Peyer's patch (tissue), 4 donors: Measurements from ENCODE around the gene GALK2. TPM values are rescaled to one million over a fixed set of nuclear protein-coding genes. Genes with fewer than 3 reads are reported as not detected.
"Not testable (repeated sequence)": the region's sequence is repeated elsewhere in the genome, so short reads cannot be mapped to it uniquely, and the experiment has no call there.

Source experiments
- DNase-seq, 3 donors: peaks; one replicate each; pipeline ENCODE4 v3.0.0-alpha.2; 2017 to 2019
- H3K27ac ChIP-seq, 4 donors: fragments of 200-600 bp; sonication (generic); one replicate each; pipeline ENCODE4 v1.5.1; 2016 to 2019
- H3K27me3 ChIP-seq, 2 donors: fragments of 200-600 bp; sonication (generic); one replicate each; pipeline ENCODE4 v1.5.1; 2019
- H3K36me3 ChIP-seq, 3 donors: fragments of 200-600 bp; sonication (generic); one replicate each; pipeline ENCODE4 v1.5.1; 2016 to 2019
- H3K4me1 ChIP-seq, 4 donors: fragments of 200-600 bp; sonication (generic); one replicate each; pipeline ENCODE4 v1.5.1; 2016 to 2019
- H3K4me3 ChIP-seq, 4 donors: fragments of 200-600 bp; sonication (generic); 1 replicate in 3 of 4; 2 replicates in 1 of 4; pipeline ENCODE4 v1.5.1; 2016 to 2019; ENCODE audit warnings: mild to moderate bottlenecking in 1 of 4
- H3K9me3 ChIP-seq, 4 donors: fragments of 200-600 bp; sonication (generic); one replicate each; pipeline ENCODE4 v1.5.1; 2016 to 2019; ENCODE audit warnings: mild to moderate bottlenecking in 1 of 4
- POLR2A ChIP-seq, 2 donors: fragments of 450-650 bp; IDR thresholded peaks; one replicate each; pipeline ENCODE4 v1.5.1; 2017; ENCODE audit warnings: antibody characterized with exemption in 2 of 2, mild to moderate bottlenecking in 2 of 2, moderate library complexity in 2 of 2
- total RNA-seq, 4 donors: library from RNA; depleted of rRNA; stranded (reverse); fragments of >200 nt; gene quantifications; one replicate each; pipeline ENCODE4 v1.1.0, GENCODE V29; 2016
- TF ChIP-seq, protein P1 (sequence below), 6 experiments: fragments of 450-650 bp in 4 of 6; fragments of 200-600 bp in 2 of 6; sonication (generic) in 1 of 6; IDR thresholded peaks; one replicate each; pipeline ENCODE4 v1.5.1; 2017 to 2019; ENCODE audit warnings: antibody characterized with exemption in 6 of 6, mild to moderate bottlenecking in 3 of 6, moderate library complexity in 1 of 6

GALK2 gene
- total RNA-seq, 4 donors from 2014 or later = 33.4 to 61.9 (median 44.3) TPM

DNA sequence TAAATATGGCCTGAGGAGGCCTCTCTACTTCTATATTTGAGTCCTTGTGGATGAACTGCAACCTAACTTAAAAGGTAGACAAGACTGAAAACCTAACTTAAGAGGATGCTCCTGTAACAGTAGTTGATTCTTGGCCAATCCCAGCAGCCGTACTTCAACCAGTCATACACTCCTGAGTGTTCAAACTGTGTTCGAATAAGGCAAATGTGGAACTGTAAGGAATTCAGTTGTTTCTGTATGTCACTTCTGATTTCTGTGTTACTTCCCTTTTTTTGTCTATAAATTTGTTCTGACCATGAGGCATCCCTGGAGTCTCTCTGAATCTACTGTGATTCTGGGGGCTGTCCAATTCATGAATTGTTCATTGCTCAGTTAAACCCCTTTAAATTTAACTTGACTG lies 20.5 kb downstream of the GALK2 start:
- no peak for TF ChIP-seq POLR2A (IDR thresholded peaks at IDR 0.05)
- TF ChIP-seq, protein P1, sequence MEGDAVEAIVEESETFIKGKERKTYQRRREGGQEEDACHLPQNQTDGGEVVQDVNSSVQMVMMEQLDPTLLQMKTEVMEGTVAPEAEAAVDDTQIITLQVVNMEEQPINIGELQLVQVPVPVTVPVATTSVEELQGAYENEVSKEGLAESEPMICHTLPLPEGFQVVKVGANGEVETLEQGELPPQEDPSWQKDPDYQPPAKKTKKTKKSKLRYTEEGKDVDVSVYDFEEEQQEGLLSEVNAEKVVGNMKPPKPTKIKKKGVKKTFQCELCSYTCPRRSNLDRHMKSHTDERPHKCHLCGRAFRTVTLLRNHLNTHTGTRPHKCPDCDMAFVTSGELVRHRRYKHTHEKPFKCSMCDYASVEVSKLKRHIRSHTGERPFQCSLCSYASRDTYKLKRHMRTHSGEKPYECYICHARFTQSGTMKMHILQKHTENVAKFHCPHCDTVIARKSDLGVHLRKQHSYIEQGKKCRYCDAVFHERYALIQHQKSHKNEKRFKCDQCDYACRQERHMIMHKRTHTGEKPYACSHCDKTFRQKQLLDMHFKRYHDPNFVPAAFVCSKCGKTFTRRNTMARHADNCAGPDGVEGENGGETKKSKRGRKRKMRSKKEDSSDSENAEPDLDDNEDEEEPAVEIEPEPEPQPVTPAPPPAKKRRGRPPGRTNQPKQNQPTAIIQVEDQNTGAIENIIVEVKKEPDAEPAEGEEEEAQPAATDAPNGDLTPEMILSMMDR (IDR thresholded peaks at IDR 0.05) = no peak
- Histone ChIP-seq H3K36me3 (no peaks in the 10 kb centered on the region), H3K4me1 (no peaks in the 10 kb centered on the region), H3K27me3 (no peaks in the 10 kb centered on the region), H3K9me3 (no peaks in the 10 kb centered on the region), H3K4me3 (no peak overlapping the region), H3K27ac (no peak overlapping the region)
- no peak for DNase-seq

DNA sequence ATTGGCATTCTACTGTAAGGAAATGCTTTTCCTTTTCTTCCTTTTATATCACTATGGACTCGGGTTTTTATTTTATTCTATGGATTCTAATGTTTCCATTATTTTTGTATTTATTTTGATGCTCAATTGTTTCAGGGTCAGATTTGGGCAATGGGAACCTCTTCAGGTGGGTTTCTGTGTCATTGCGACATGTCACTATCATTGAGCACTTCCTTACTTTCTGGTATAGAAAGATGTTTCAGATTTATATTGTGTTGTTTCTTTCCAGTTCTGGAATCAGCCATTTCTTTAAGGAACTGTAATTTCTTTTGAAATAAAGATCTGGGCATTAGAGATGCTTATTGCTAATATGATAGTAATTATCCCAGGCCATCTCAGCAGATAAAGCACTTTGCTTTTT lies 21.8 kb downstream of the GALK2 start:
- no peaks in the 10 kb centered on the region for H3K27me3 ChIP-seq
- no peak overlapping the region for H3K4me3 ChIP-seq
- no peak for DNase-seq
- H3K4me1 ChIP-seq = no peaks in the 10 kb centered on the region
- no peaks in the 10 kb centered on the region for H3K9me3 ChIP-seq
- H3K36me3 ChIP-seq = no peaks in the 10 kb centered on the region
- TF ChIP-seq POLR2A (IDR thresholded peaks at IDR 0.05) = no peak
- TF ChIP-seq, protein P1 (IDR thresholded peaks at IDR 0.05) = no peak
- no peak overlapping the region for H3K27ac ChIP-seq

DNA sequence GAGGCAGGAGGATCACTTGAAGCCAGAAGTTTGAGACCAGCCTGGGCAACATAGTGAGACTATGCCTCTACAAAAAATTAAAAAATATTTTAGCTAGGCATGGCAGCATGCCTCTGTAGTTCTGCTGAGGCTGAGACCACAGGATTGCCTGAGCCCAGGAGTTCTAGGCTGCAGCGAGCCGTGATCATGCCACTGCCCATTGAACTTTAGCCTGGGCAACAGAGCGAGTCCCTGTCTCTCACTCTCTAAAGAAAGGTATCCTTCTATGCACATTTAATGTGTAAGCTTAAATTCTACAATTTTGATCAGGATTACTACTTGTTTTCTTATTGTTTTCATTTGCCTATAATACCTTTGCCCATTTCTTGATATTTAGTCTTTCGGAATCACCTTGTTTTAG lies 26.8 kb downstream of the GALK2 start:
- Histone ChIP-seq H3K4me3 (no peak overlapping the region), H3K4me1 (no peaks in the 10 kb centered on the region), H3K27me3 (no peaks in the 10 kb centered on the region), H3K9me3 (no peaks in the 10 kb centered on the region), H3K36me3 (peaks cover 0 to 6% (median 0%) of the 10 kb centered on the region in 3 donors), H3K27ac (no peak overlapping the region)
- TF ChIP-seq, protein P1 (IDR thresholded peaks at IDR 0.05) = no peak
- no peak for TF ChIP-seq POLR2A (IDR thresholded peaks at IDR 0.05)
- DNase-seq = no peak

DNA sequence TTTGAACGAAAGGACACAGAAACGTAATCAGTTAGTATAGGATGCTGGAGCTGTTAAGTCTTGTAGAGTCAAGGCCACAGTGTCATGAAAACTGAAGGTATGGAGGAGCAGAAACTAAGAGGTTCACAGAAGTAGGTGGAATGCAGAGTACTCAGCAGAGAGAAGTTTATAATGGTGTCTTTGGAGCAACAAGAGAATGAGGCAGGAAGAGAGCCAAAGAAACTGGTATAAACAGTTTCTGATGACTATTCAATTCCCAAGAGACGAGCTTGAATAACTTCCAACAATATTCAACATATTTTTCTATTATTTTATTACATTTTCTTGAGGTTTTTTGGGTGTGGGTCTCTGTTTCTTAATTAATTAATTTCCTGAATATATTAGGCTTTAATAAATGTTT lies 29.6 kb downstream of the GALK2 start:
- Histone ChIP-seq H3K36me3 (peaks cover 0 to 11% (median 0%) of the 10 kb centered on the region in 3 donors), H3K27me3 (no peaks in the 10 kb centered on the region), H3K4me1 (no peaks in the 10 kb centered on the region), H3K4me3 (no peak overlapping the region), H3K27ac (no peak overlapping the region), H3K9me3 (no peaks in the 10 kb centered on the region)
- TF ChIP-seq, protein P1 (IDR thresholded peaks at IDR 0.05) = no peak
- no peak for TF ChIP-seq POLR2A (IDR thresholded peaks at IDR 0.05)
- no peak for DNase-seq

DNA sequence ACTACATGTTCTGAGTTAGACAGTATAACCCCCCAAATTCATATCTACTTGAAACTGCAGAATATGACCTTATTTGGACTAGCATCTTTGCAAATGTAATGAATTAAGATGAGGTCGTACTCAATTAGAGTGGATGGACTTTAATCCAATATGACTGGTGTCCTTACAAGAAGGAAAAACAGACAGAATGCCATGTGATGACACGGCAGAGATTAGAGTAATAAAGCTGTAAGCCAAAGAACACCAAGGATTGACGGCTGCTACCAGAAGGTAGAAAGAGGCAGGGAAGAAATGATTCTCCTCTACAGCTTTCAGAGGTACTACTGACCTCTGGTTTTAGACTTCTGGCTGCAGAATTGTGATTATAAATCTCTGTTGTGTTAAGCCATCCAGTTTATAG lies 30.3 kb downstream of the GALK2 start:
- no peak overlapping the region for H3K27ac ChIP-seq
- TF ChIP-seq POLR2A (IDR thresholded peaks at IDR 0.05) = no peak
- TF ChIP-seq, protein P1 (IDR thresholded peaks at IDR 0.05) = no peak
- H3K4me1 ChIP-seq = no peaks in the 10 kb centered on the region
- no peaks in the 10 kb centered on the region for H3K27me3 ChIP-seq
- peaks cover 0 to 11% (median 0%) of the 10 kb centered on the region in 3 donors for H3K36me3 ChIP-seq
- DNase-seq = no peak
- H3K9me3 ChIP-seq = no peaks in the 10 kb centered on the region
- no peak overlapping the region for H3K4me3 ChIP-seq

DNA sequence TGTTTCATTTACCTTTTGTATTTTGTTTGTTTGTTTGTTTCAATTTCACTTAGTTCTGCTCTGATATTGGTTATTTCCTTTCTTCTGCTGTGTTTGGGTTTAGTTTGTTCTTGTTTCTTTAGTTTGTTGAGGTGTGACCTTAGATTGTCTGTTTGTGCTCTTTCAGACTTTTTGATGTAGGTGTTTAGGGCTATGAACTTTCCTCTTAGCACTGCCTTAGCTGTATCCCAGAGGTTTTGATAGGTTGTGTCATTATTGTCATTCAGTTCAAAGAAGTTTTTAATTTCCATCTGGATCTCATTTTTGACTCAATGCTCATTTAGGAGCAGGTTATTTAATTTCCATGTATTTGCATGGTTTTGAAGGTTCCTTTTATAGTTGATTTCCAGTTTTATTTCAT lies 38.1 kb downstream of the GALK2 start:
- not testable (repeated sequence) for H3K4me1 ChIP-seq, H3K4me3 ChIP-seq, H3K27me3 ChIP-seq, H3K27ac ChIP-seq, H3K9me3 ChIP-seq, H3K36me3 ChIP-seq, DNase-seq
